Measurements from ENCODE around the gene MYO7A.

DNA sequence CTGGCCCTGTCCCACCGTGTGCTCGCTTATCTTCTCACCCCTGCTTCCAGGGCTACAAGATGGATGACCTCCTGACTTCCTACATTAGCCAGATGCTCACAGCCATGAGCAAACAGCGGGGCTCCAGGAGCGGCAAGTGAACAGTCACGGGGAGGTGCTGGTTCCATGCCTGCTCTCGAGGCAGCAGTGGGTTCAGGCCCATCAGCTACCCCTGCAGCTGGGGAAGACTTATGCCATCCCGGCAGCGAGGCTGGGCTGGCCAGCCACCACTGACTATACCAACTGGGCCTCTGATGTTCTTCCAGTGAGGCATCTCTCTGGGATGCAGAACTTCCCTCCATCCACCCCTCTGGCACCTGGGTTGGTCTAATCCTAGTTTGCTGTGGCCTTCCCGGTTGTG lies 86.5 kb downstream of the MYO7A start:
- TF ChIP-seq, protein P1, sequence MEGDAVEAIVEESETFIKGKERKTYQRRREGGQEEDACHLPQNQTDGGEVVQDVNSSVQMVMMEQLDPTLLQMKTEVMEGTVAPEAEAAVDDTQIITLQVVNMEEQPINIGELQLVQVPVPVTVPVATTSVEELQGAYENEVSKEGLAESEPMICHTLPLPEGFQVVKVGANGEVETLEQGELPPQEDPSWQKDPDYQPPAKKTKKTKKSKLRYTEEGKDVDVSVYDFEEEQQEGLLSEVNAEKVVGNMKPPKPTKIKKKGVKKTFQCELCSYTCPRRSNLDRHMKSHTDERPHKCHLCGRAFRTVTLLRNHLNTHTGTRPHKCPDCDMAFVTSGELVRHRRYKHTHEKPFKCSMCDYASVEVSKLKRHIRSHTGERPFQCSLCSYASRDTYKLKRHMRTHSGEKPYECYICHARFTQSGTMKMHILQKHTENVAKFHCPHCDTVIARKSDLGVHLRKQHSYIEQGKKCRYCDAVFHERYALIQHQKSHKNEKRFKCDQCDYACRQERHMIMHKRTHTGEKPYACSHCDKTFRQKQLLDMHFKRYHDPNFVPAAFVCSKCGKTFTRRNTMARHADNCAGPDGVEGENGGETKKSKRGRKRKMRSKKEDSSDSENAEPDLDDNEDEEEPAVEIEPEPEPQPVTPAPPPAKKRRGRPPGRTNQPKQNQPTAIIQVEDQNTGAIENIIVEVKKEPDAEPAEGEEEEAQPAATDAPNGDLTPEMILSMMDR (IDR thresholded peaks at IDR 0.05; ENCODE audit: poor library complexity), result no peak
- no peak for TF ChIP-seq EZH2 (IDR thresholded peaks at IDR 0.05; ENCODE audit: borderline replicate concordance)
- no peak for TF ChIP-seq EZH2phosphoT487 (IDR thresholded peaks at IDR 0.05; ENCODE audit: low read depth, severe bottlenecking, unreplicated experiment)

Data from hepatocyte (in vitro differentiated cells).